ENCODE results near the gene ADAMTS13. TPM values are rescaled to one million over a fixed set of nuclear protein-coding genes. Genes with fewer than 3 reads are reported as not detected.

The ADAMTS13 gene
- total RNA-seq, 4 donors from 2014 or later: 2.6 to 12.7 (median 7.2) TPM

DNA sequence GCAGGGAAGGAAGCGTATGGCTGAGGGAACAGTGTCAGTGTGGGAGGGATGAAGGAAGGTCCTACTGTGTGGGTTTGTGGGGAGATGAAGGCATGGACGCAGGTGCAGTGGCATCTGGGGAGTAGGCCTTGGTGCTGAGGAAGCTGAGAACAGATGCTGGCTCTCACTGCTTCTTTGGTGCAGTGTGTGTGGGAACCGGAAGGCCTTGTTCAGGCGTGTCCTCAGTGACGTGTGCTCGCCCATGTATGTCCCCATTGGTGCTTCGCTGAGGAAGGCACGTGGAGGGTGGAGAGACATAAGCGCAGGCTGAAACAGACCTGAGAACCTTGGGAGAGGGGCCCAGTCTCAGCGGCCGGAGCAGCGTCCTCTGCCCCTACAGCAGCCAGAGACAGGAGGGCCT, 18.7 kb downstream of the ADAMTS13 start:
- TF ChIP-seq POLR2AphosphoS5 (IDR thresholded peaks at IDR 0.05) (no peak), EP300 (IDR thresholded peaks at IDR 0.05; ENCODE audit: low read depth) (no peak), POLR2A (IDR thresholded peaks at IDR 0.05) (no peak)
- TF ChIP-seq, protein P1, sequence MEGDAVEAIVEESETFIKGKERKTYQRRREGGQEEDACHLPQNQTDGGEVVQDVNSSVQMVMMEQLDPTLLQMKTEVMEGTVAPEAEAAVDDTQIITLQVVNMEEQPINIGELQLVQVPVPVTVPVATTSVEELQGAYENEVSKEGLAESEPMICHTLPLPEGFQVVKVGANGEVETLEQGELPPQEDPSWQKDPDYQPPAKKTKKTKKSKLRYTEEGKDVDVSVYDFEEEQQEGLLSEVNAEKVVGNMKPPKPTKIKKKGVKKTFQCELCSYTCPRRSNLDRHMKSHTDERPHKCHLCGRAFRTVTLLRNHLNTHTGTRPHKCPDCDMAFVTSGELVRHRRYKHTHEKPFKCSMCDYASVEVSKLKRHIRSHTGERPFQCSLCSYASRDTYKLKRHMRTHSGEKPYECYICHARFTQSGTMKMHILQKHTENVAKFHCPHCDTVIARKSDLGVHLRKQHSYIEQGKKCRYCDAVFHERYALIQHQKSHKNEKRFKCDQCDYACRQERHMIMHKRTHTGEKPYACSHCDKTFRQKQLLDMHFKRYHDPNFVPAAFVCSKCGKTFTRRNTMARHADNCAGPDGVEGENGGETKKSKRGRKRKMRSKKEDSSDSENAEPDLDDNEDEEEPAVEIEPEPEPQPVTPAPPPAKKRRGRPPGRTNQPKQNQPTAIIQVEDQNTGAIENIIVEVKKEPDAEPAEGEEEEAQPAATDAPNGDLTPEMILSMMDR (IDR thresholded peaks at IDR 0.05): no peak
- no peak overlapping the region for H3K27ac ChIP-seq
- H3K36me3 ChIP-seq: no peaks in the 10 kb centered on the region
- intact Hi-C loops (cut with DNase I; ENCODE audit: low total_unique reads) (no loop called here), in situ Hi-C loops (cut with MboI; ENCODE audit: low pct_ligation_motif_present in 1 of 4, low pct_unique_long_range_greater_than_20kb in 1 of 4, low sequenced_read_pairs in 3 of 4) (no loop called here)
- no peaks in the 10 kb centered on the region for H3K27me3 ChIP-seq
- no peak for DNase-seq
- WGBS, 2 donors (ENCODE audit: low coverage in 1 of 2): 85 to 88% methylated on average over 2 to 12 of the region's 12 CpGs
- H3K9me3 ChIP-seq: no peaks in the 10 kb centered on the region
- no peaks in the 10 kb centered on the region for H3K4me1 ChIP-seq
- no peak overlapping the region for H3K4me3 ChIP-seq

DNA sequence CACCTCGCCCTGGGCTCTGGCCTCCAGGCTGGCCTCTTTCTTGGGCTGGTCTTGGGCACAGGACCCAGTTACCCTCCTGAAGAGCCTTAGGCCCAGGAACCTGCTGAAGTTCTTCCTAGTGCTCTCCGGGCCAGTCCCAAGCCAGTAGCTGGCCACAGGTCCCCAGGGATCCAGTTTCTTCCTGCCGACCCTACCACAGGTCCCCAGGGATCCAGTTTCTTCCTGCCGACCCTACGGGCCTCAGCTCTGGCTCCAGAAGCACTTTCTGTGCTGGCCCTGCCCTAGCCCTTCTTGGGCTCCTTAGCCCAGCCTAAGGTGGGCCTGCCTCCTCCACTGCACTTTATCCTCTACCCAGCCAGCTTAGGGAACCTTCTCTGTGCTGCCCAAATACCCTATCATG, 19.4 kb downstream of the ADAMTS13 start:
- in situ Hi-C loops (cut with MboI; ENCODE audit: low pct_ligation_motif_present in 1 of 4, low pct_unique_long_range_greater_than_20kb in 1 of 4, low sequenced_read_pairs in 3 of 4) (no loop called here), intact Hi-C loops (cut with DNase I; ENCODE audit: low total_unique reads) (no loop called here)
- no peak for TF ChIP-seq EP300 (IDR thresholded peaks at IDR 0.05; ENCODE audit: low read depth)
- TF ChIP-seq POLR2AphosphoS5 (IDR thresholded peaks at IDR 0.05): no peak
- no peak for TF ChIP-seq POLR2A (IDR thresholded peaks at IDR 0.05)
- TF ChIP-seq, protein P1 (IDR thresholded peaks at IDR 0.05): no peak
- no peaks in the 10 kb centered on the region for H3K27me3 ChIP-seq
- H3K9me3 ChIP-seq: no peaks in the 10 kb centered on the region
- no peaks in the 10 kb centered on the region for H3K36me3 ChIP-seq
- no peak for DNase-seq
- WGBS, 2 donors (ENCODE audit: low coverage in 1 of 2): 78% methylated on average over 5 of the region's 5 CpGs; no CpG with 5 or more reads in 1 of the 2 donors
- no peak overlapping the region for H3K4me3 ChIP-seq
- no peak overlapping the region for H3K27ac ChIP-seq
- H3K4me1 ChIP-seq: no peaks in the 10 kb centered on the region

DNA sequence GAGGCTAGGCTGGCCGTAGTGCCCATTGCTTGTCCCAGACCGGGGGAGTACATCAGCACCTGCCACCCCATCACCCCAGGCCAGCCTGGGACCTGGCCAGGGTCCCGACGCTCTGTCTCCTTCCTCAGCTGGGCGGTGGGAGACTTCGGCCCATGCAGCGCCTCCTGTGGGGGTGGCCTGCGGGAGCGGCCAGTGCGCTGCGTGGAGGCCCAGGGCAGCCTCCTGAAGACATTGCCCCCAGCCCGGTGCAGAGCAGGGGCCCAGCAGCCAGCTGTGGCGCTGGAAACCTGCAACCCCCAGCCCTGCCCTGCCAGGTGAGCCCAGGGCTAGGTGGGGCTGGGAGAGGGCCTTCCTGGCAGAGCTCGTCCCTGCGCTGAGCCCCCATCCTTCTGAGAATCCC, 21.1 kb downstream of the ADAMTS13 start:
- H3K27me3 ChIP-seq: no peaks in the 10 kb centered on the region
- intact Hi-C loops (cut with DNase I; ENCODE audit: low total_unique reads) (no loop called here), in situ Hi-C loops (cut with MboI; ENCODE audit: low pct_ligation_motif_present in 1 of 4, low pct_unique_long_range_greater_than_20kb in 1 of 4, low sequenced_read_pairs in 3 of 4) (no loop called here)
- no peak overlapping the region for H3K27ac ChIP-seq
- no peaks in the 10 kb centered on the region for H3K9me3 ChIP-seq
- H3K36me3 ChIP-seq: no peaks in the 10 kb centered on the region
- WGBS, 2 donors (ENCODE audit: low coverage in 1 of 2): 98% methylated on average over 8 of the region's 15 CpGs; no CpG with 5 or more reads in 1 of the 2 donors
- TF ChIP-seq POLR2A (IDR thresholded peaks at IDR 0.05) (no peak), POLR2AphosphoS5 (IDR thresholded peaks at IDR 0.05) (no peak), EP300 (IDR thresholded peaks at IDR 0.05; ENCODE audit: low read depth) (no peak)
- TF ChIP-seq, protein P1 (IDR thresholded peaks at IDR 0.05): no peak
- no peak overlapping the region for H3K4me3 ChIP-seq
- DNase-seq: no peak
- H3K4me1 ChIP-seq: no peaks in the 10 kb centered on the region

DNA sequence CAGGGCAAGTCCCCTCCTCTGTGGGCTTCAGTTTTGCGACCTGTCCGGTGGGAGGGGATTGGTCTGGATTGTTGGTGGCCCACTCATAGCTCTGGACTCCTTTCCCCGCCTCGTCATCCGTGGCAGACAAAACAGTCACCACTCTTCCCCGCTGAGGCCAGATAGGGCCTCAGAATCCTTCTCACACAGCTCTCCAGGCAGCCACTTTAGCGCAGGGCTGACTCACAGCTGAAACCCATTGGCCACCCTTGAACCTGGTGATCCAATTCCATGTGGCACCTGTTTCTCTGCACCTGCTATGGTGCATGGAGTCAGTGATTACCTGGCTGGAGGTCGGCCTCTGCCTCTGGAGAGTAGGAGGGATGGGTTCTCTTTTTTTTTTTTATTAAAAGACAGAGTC, 21.8 kb downstream of the ADAMTS13 start:
- Histone ChIP-seq H3K9me3 (no peaks in the 10 kb centered on the region), H3K27me3 (no peaks in the 10 kb centered on the region), H3K4me3 (no peak overlapping the region), H3K4me1 (no peaks in the 10 kb centered on the region), H3K27ac (no peak overlapping the region), H3K36me3 (no peaks in the 10 kb centered on the region)
- WGBS, 2 donors (ENCODE audit: low coverage in 1 of 2): 85 to 100% methylated on average over 1 to 8 of the region's 8 CpGs
- DNase-seq: no peak
- in situ Hi-C loops (cut with MboI; ENCODE audit: low pct_ligation_motif_present in 1 of 4, low pct_unique_long_range_greater_than_20kb in 1 of 4, low sequenced_read_pairs in 3 of 4): no loop called here
- intact Hi-C loops (cut with DNase I; ENCODE audit: low total_unique reads): no loop called here
- no peak for TF ChIP-seq POLR2A (IDR thresholded peaks at IDR 0.05)

DNA sequence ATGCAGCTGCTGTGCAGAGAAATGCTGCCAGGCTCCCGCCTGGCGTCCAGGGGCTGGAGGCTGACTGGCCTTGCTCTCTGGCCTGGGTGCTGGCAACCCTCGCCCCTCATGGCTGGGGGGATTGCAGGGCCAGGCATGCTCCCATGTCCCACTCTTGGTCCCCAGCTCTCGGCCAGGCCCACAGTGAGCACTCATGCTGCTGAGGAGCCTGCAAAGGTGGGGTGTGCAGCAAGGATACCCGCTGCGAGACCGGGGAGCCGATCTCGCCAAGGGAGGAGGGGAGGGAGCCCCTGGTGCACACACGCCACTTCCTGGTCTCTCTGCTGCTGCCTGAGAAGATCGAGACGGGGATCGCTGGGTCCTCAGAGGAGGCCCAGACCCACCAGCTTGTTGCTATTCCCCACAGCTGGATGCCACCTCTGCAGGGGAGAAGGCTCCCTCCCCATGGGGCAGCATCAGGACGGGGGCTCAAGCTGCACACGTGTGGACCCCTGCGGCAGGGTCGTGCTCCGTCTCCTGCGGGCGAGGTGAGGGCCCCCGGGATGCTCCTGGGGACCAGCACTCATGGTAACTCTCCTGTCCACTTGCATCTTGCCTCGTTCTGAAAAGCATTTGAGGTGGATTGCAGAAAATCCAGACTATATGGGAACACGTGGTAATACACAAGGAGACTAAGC, 23.3 kb downstream of the ADAMTS13 start:
- 60 to 89% methylated on average over 1 to 23 of the region's 23 CpGs for WGBS, 2 donors (ENCODE audit: low coverage in 1 of 2)
- intact Hi-C loops (cut with DNase I; ENCODE audit: low total_unique reads) (no loop called here), in situ Hi-C loops (cut with MboI; ENCODE audit: low pct_ligation_motif_present in 1 of 4, low pct_unique_long_range_greater_than_20kb in 1 of 4, low sequenced_read_pairs in 3 of 4) (no loop called here)
- H3K4me3 ChIP-seq: no peak overlapping the region
- no peak for DNase-seq
- TF ChIP-seq EP300 (IDR thresholded peaks at IDR 0.05; ENCODE audit: low read depth) (no peak), POLR2A (IDR thresholded peaks at IDR 0.05) (no peak), POLR2AphosphoS5 (IDR thresholded peaks at IDR 0.05) (no peak)
- TF ChIP-seq, protein P1 (IDR thresholded peaks at IDR 0.05): no peak
- no peaks in the 10 kb centered on the region for H3K9me3 ChIP-seq
- H3K27ac ChIP-seq: no peak overlapping the region
- no peaks in the 10 kb centered on the region for H3K36me3 ChIP-seq
- no peaks in the 10 kb centered on the region for H3K27me3 ChIP-seq
- peaks cover 0 to 5% (median 0%) of the 10 kb centered on the region in 4 donors for H3K4me1 ChIP-seq

All from transverse colon (tissue), 4 donors.